Measurements from ENCODE around the gene PMIS2. TPM values are rescaled to one million over a fixed set of nuclear protein-coding genes. Genes with fewer than 3 reads are reported as not detected.
A peak's percentile ranks its signal among the peaks of the same experiment; 100 is the strongest.

The PMIS2 gene
- not detected in 2 replicates for total RNA-seq

DNA sequence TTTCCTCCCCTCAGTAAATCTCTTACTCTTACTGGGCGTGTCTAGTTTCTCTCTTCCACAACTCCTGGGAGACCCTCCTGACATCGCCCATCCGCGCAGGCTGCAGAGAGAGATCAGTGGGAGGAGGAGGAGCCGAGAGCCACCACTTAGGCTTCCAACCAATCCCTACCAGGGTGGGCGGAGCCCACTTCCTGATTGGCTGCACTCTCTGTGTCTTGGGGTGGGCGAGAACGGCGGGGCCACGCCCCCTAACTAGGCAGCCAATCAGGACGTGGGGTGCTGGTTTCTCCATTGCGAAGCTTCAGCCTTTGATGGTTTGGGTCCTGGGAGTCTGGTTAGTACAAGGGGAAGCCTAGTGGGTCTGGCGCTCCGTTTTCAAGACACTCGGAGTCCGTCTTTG lies at the start of gene PMIS2:
TSS of gene PMIS2 (plus strand) at position 326 of the 400 bp plus-strand sequence. CDS start 87 bp downstream, outside the sequence.
- no peak for DNase-seq (ENCODE audit: low spot score)
- no peaks in the 10 kb centered on the region for H3K4me1 Mint-ChIP-seq (ENCODE audit: low read depth)
- H3K9me3 Mint-ChIP-seq, result no peaks in the 10 kb centered on the region
- peaks cover 12% of the 10 kb centered on the region for H3K27me3 Mint-ChIP-seq (ENCODE audit: low read depth)
- intact Hi-C loops (cut with micrococcal nuclease), result no loop called here
- H3K27ac Mint-ChIP-seq, result no peak within 1 kb of the TSS
- H3K4me3 Mint-ChIP-seq (ENCODE audit: low read depth), result no peak within 1 kb of the TSS
- no peaks in the 10 kb centered on the region for H3K36me3 Mint-ChIP-seq (ENCODE audit: low read depth)

DNA sequence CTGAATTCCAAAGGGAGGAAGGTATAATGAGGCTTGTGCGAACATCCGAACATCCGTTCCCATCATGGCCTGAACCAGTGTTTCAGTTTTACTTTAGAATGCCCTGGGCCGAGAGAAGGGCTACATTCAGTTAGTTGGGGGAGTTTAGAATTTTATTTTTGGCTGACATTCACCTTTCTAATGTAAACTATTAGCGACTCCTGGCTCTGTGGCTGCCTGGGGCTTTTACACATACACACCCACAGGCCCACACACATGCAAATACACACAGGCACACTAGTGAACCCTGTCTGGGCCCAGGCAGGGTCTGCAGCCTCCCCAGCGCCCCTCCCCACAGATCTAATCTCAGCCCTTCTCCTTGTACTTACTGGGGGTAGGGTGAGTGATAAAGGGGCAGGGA lies 46.7 kb upstream of the PMIS2 start:
- Mint-ChIP-seq H3K27me3 (ENCODE audit: low read depth) (peaks cover 3% of the 10 kb centered on the region), H3K36me3 (ENCODE audit: low read depth) (peaks cover 8% of the 10 kb centered on the region)
- intact Hi-C loops (cut with micrococcal nuclease), result no loop called here

DNA sequence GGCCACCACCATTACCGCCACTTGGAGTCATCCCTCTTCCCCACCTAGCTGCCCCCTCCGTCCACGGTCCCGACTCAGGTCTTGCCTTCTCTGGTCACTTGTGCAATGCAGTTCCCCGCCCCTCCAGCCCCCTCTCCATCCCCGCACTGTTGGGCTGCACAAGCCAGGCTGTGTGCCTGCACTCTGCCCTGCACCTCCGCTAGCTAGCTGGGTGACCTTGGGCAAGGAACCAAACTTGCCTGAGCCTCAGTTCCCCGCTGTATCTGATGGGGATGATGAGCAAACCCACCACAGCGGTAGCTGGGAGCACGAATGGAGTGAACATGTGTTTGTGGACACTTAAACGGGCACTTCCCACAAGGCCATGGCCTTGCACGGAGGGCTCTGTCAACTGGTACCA lies 46.1 kb upstream of the PMIS2 start:
- Mint-ChIP-seq H3K4me1 (ENCODE audit: low read depth) (peaks cover 8% of the 10 kb centered on the region), H3K27me3 (ENCODE audit: low read depth) (peaks cover 2% of the 10 kb centered on the region), H3K9me3 (no peaks in the 10 kb centered on the region), H3K36me3 (ENCODE audit: low read depth) (peaks cover 11% of the 10 kb centered on the region), H3K27ac (no peak overlapping the region), H3K4me3 (ENCODE audit: low read depth) (no peak overlapping the region)
- intact Hi-C loops (cut with micrococcal nuclease), result no loop called here
- DNase-seq (ENCODE audit: low spot score), result no peak

More for the DNA sequence above, 46.7 kb upstream of the PMIS2 start:
- no peak for DNase-seq (ENCODE audit: low spot score)
- H3K4me1 Mint-ChIP-seq (ENCODE audit: low read depth), result peaks cover 2% of the 10 kb centered on the region
- no peaks in the 10 kb centered on the region for H3K9me3 Mint-ChIP-seq
- no peak overlapping the region for H3K27ac Mint-ChIP-seq
- no peak overlapping the region for H3K4me3 Mint-ChIP-seq (ENCODE audit: low read depth)

DNA sequence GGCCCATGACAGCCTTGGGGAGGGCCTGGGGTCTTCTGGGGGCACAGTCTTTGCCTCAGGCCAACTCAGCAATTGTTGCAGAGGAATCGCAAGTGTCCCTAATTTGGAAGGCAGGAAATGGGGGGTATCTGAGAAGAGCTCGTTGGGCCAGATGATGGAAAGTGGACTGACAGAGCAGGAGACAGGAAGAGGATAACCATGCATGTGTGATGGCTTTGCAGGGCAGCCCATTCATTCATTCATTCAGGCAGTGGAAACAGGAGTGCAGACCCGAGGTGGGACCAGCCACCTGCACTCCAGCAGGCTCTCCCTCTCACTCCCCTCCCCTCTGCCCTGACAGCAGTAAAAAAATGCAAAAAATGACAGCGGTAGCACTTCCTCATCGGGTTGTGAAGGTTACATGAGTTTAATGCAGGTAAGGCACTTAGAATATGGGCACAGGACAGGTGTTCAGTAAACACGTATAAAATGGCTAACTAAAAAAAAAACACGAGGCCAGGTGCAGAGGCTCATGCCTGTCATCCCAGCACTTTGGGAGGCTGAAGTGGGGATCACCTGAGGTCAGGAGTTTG lies 45.5 kb upstream of the PMIS2 start:
- Mint-ChIP-seq H3K4me1 (ENCODE audit: low read depth) (peaks cover 9% of the 10 kb centered on the region), H3K27me3 (ENCODE audit: low read depth) (no peaks in the 10 kb centered on the region), H3K4me3 (ENCODE audit: low read depth) (no peak overlapping the region), H3K27ac (no peak overlapping the region), H3K9me3 (no peaks in the 10 kb centered on the region), H3K36me3 (ENCODE audit: low read depth) (peaks cover 11% of the 10 kb centered on the region)
- DNase-seq (ENCODE audit: low spot score), result no peak
- intact Hi-C loops (cut with micrococcal nuclease), result no loop called here

DNA sequence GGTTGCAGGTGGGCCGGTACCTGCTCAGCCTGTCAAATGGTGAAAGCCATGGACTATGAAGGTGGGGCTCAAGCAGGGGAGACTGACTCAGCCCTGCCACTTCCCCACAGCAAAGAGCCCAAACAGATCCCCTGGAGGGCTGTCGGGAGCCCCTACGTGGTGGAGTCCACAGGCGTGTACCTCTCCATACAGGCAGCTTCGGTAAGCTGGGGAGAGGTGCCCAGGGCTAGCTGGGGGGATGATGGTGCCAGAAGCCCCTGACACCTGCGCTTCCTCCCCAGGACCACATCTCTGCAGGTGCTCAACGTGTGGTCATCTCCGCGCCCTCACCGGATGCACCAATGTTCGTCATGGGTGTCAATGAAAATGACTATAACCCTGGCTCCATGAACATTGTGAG lies 43.8 kb upstream of the PMIS2 start:
- DNase-seq (ENCODE audit: low spot score), result no peak
- Mint-ChIP-seq H3K27me3 (ENCODE audit: low read depth) (no peaks in the 10 kb centered on the region), H3K4me1 (ENCODE audit: low read depth) (peaks cover 15% of the 10 kb centered on the region), H3K4me3 (ENCODE audit: low read depth) (no peak overlapping the region), H3K27ac (no peak overlapping the region), H3K36me3 (ENCODE audit: low read depth) (peaks cover 20% of the 10 kb centered on the region), H3K9me3 (no peaks in the 10 kb centered on the region)
- intact Hi-C loops (cut with micrococcal nuclease), result no loop called here

DNA sequence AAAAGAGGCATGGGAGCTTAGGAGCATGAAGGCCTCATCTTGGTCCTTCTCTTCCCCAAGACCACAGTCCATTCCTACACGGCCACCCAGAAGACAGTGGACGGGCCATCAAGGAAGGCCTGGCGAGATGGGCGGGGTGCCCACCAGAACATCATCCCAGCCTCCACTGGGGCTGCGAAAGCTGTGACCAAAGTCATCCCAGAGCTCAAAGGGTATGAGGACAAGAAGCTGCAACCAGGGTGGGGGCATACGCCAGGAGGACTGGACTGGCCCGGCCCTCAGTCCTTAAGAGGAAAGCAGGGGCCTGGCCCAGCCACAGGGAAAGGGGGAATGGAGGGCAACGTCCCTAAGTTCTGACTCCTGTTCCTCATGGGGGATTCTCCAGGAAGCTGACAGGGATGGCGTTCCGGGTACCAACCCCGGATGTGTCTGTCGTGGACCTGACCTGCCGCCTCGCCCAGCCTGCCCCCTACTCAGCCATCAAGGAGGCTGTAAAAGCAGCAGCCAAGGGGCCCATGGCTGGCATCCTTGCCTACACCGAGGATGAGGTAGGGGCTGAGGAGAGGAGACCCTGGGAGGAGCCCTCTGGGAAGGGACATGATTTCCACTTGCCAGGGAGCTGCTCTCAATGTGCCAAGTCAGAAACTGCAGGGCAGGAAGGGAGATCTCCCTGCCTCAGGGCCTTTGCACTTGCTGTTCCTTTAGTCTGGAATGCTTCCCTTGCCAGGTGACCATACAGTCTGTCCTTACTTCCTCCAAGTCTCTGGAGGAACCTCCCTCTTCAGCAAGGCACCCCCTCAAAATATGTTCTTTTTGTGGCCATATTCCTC lies 42.5 kb upstream of the PMIS2 start:
- no peak overlapping the region for H3K4me3 Mint-ChIP-seq (ENCODE audit: low read depth)
- H3K9me3 Mint-ChIP-seq, result no peaks in the 10 kb centered on the region
- no peaks in the 10 kb centered on the region for H3K27me3 Mint-ChIP-seq (ENCODE audit: low read depth)
- H3K36me3 Mint-ChIP-seq (ENCODE audit: low read depth), result peaks cover 27% of the 10 kb centered on the region
- intact Hi-C loops (cut with micrococcal nuclease), result no loop called here
- H3K27ac Mint-ChIP-seq, result no peak overlapping the region
- no peak for DNase-seq (ENCODE audit: low spot score)
- peaks cover 15% of the 10 kb centered on the region for H3K4me1 Mint-ChIP-seq (ENCODE audit: low read depth)

DNA sequence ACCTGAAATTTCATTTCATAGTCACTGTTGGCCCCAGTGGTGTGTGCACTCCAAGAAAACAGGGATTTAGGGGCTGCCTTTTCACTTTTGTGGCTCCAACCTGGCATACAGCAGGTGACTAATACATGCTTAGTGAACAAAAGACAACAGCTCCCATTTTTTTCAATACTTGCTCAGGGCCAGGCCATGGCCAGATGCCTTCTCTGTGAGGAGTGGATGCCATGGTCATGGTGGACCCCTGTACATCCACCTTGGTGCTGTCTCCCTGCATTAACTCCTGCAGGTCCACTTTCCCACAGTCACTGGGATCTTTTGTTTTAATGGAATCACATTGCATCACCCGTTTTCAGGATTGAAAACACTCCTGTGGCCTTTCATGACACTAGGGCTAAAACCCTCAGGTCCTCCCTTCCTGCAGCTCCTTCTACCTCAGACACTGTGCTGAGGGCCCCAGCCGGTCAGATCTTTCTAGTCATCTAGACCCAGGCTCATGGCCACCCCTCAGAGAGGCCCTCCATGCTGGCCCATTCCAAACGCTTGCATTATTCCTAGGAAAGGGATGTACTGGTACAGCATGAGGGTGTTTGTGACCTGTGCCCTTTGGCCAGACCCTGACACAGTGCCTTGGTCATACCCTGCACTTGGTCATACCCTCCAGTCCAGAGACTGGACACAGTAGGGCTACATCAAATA lies 41.7 kb upstream of the PMIS2 start:
- H3K4me1 Mint-ChIP-seq (ENCODE audit: low read depth), result peaks cover 17% of the 10 kb centered on the region
- intact Hi-C loops (cut with micrococcal nuclease), result no loop called here
- H3K36me3 Mint-ChIP-seq (ENCODE audit: low read depth), result peaks cover 30% of the 10 kb centered on the region
- no peaks in the 10 kb centered on the region for H3K9me3 Mint-ChIP-seq
- no peaks in the 10 kb centered on the region for H3K27me3 Mint-ChIP-seq (ENCODE audit: low read depth)
- DNase-seq (ENCODE audit: low spot score), result no peak
- peak overlapping the region; percentile 94 for H3K4me3 Mint-ChIP-seq (ENCODE audit: low read depth)
- H3K27ac Mint-ChIP-seq, result peak overlapping the region; percentile 87

DNA sequence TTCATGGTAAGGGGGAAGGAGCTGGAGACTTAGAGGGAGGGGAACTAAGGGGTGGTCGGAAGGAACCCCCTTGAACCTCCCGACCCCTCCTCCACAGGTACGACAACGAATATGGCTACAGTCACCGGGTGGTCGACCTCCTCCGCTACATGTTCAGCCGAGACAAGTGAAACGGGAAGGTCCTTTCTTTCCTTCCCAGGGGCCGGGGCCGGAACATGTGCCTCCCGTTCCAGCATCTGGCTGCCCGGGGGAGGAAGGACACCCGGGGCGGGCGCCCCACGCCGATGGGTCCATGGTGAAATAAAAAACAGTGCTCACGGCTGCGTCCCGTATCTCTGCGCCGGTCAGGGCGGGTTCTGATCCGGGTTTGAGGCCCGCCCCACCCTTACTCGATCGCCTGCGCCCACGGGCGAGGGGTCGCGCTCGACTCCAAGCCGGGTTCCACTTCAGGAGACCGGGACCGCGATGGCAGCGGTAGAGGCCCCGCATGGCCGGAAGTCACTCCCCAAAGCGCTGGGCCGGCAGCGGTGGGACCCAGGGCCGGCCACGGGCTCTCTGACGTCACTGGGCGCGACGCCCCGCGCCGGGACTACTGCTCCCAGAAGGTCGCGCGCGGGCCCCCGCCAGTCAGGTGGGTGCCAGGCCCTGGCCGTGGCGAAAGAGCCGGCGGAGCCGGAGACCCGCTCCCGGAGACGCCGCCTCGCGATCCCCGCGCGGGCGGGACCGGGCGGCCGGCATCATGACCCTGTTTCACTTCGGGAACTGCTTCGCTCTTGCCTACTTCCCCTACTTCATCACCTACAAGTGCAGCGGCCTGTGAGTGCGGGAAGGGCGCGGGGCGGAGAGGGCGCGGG lies 40.7 kb upstream of the PMIS2 start, which contains the start of gene TMEM147:
TSS of gene TMEM147 (plus strand) at position 626 of the 854 bp plus-strand sequence. CDS start at position 740, 114 bp downstream.
- no peaks in the 10 kb centered on the region for H3K27me3 Mint-ChIP-seq (ENCODE audit: low read depth)
- H3K4me1 Mint-ChIP-seq (ENCODE audit: low read depth), result peaks cover 18% of the 10 kb centered on the region
- H3K36me3 Mint-ChIP-seq (ENCODE audit: low read depth), result peaks cover 31% of the 10 kb centered on the region
- no peaks in the 10 kb centered on the region for H3K9me3 Mint-ChIP-seq
- DNase-seq (ENCODE audit: low spot score), result peak; percentile 78
- intact Hi-C loops (cut with micrococcal nuclease), result loop anchor here (1.0 to 5.0 kb wide), 3 partner anchors 33 to 167 kb away; partner anchors contain the start of genes DMKN and HAUS5
- peak within 1 kb of the TSS; percentile 94 for H3K4me3 Mint-ChIP-seq (ENCODE audit: low read depth)
- peak within 1 kb of the TSS; percentile 95 for H3K27ac Mint-ChIP-seq

DNA sequence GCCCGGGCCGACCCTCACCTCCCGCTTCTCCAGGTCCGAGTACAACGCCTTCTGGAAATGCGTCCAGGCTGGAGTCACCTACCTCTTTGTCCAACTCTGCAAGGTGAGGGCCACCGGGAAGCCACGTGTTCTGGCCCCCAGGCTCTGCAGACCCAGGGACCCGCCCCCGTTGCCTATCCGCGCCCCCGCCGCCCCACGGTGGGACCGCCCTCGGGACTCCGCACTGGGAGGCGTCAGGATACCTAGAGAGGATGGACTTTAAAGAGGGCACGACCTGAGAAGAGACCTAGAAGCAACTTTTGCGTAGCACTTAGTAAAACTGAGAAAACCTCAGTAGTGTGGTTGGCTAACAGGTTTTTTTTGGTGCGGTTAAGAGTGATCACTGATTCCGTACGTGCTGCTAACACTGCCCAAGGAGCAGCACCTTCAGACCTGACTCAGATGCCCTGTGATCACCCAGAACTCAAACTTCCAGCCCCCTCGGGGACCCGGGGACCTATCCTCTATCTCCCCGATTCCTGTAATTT lies 40.1 kb upstream of the PMIS2 start:
- Mint-ChIP-seq H3K9me3 (no peaks in the 10 kb centered on the region), H3K36me3 (ENCODE audit: low read depth) (peaks cover 27% of the 10 kb centered on the region), H3K4me1 (ENCODE audit: low read depth) (peaks cover 18% of the 10 kb centered on the region), H3K4me3 (ENCODE audit: low read depth) (peak overlapping the region; percentile 94), H3K27me3 (ENCODE audit: low read depth) (no peaks in the 10 kb centered on the region), H3K27ac (peak overlapping the region; percentile 95)
- peak; percentile 52 for DNase-seq (ENCODE audit: low spot score)
- intact Hi-C loops (cut with micrococcal nuclease), result loop anchor here (1.0 to 5.0 kb wide), 4 partner anchors 34 to 166 kb away; partner anchors contain the start of genes DMKN and HAUS5

DNA sequence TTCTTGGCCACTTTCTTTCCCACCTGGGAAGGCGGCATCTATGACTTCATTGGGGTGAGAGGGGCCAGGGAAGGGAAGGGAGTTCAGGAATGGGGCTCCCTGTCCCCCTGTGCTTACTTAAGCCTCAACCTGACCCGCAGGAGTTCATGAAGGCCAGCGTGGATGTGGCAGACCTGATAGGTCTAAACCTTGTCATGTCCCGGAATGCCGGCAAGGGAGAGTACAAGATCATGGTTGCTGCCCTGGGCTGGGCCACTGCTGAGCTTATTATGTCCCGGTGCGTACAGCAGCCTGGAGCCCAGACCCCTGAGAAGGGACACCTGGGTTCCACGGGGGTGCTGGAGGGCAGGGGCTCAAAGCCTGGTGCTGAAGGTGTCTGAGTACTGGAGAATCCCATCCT lies 39.4 kb upstream of the PMIS2 start:
- H3K4me3 Mint-ChIP-seq (ENCODE audit: low read depth), result peak overlapping the region; percentile 94
- H3K4me1 Mint-ChIP-seq (ENCODE audit: low read depth), result peaks cover 18% of the 10 kb centered on the region
- H3K9me3 Mint-ChIP-seq, result no peaks in the 10 kb centered on the region
- H3K36me3 Mint-ChIP-seq (ENCODE audit: low read depth), result peaks cover 27% of the 10 kb centered on the region
- intact Hi-C loops (cut with micrococcal nuclease), result loop anchor here (1.0 to 5.0 kb wide), 3 partner anchors 34 to 166 kb away; partner anchors contain the start of gene DMKN
- DNase-seq (ENCODE audit: low spot score), result no peak
- no peaks in the 10 kb centered on the region for H3K27me3 Mint-ChIP-seq (ENCODE audit: low read depth)
- H3K27ac Mint-ChIP-seq, result peak overlapping the region; percentile 95

DNA sequence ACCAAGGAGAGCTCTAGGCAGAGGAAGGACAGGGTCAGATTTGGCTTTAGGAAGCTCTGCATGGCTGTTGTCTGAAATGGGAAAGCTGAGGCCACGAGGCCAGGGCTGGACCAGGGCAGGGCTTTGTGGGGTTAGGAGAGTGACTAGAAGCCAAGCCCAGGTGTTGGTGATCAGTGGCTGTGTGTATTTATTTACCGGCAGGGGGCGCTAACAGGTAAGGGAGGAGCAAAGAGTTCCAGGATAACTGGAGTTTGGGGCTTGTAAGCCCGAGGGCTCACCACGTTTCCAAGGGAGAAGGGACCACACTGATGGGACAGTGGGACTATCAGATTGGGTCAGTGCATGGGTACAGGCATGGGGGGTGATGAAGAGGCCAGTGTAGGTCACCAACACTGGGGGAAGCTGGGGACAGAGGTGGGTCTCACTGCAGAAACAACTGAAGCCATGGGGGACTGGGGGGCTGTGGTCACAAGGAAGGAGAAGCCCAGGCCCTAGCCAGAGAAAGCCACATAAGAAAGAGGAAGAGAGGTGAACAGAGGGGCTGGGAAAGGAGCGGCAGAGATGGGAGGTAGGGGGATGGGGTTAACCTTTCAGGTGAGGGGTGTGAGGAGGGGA lies 36.7 kb upstream of the PMIS2 start:
- intact Hi-C loops (cut with micrococcal nuclease), result loop anchor here (1.0 to 5.0 kb wide), 3 partner anchors 37 to 163 kb away; partner anchors contain the start of gene DMKN
- peaks cover 24% of the 10 kb centered on the region for H3K36me3 Mint-ChIP-seq (ENCODE audit: low read depth)
- H3K9me3 Mint-ChIP-seq, result no peaks in the 10 kb centered on the region
- no peak overlapping the region for H3K27ac Mint-ChIP-seq
- H3K4me1 Mint-ChIP-seq (ENCODE audit: low read depth), result peaks cover 16% of the 10 kb centered on the region
- peak; percentile 39 for DNase-seq (ENCODE audit: low spot score)
- no peaks in the 10 kb centered on the region for H3K27me3 Mint-ChIP-seq (ENCODE audit: low read depth)
- no peak overlapping the region for H3K4me3 Mint-ChIP-seq (ENCODE audit: low read depth)
